ENCODE results near the gene CDK4.
"Not testable (repeated sequence)": the region's sequence is repeated elsewhere in the genome, so short reads cannot be mapped to it uniquely, and the experiment has no call there.

CDK4 gene

DNA sequence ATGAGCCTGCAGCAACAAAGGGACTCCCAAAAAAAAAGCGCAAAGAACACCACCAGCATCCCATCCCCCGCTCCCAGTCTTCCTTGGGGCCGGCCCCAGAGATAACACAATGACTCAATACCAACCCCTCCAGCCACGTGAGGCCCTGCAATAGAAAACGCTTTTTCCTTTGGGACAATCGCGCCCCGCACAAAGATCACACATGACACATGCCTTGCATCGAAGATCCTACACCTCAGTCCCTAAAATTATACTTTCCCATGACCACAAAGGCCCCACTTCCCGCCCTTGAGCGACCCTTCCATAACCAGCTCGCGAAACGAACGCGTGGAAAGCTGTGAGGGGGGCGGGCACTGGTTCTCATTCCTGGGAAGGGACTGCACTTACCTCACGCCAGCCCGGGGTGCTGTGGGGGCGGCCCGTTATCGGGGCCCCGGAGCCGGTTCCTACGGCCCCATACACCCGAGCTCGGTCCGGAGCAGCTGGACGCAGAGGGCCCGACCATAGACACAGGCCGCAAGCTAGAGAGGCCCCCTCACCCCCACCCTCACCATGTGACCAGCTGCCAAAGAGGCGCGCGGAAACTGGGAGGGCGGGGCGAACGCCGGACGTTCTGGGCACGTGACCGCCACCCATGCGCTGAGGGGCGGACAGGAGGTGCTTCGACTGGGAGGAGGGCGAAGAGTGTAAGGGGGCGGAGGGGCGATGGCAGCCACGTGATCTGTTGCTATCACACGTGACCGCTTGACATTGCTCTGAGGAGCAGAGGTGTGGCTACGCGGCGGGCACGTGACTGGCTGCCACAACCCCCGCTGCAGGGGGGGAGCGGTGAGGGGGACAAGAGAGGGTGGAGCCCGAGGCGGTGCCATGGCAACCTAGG, at the start of gene CDK4:
CDK4 (minus strand) TSS at position 523 of the 880 bp plus-strand sequence. CDS start 593 bp downstream, outside the sequence.
- DNase-seq, result peak; percentile 99

DNA sequence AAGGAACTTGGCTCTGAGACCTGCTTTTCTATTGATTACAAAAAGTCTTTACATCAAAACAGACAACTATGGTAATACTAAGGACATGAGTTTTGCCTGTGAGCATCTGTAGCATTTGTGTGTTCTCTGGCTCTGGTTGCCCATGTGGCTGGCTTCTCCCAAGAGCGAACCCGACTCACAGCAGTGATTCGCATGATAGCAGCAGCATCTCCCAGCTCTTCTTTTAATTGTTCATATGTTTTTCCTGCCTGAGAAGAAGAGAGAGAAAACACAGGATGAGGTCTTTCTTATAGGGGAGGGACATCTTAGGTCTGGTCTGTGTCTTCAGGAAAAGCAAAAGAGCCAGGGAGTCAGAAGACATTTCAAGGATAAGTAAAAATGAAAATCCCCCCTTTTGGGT, 48.9 kb upstream of the CDK4 start:
- DNase-seq, result no peak

DNA sequence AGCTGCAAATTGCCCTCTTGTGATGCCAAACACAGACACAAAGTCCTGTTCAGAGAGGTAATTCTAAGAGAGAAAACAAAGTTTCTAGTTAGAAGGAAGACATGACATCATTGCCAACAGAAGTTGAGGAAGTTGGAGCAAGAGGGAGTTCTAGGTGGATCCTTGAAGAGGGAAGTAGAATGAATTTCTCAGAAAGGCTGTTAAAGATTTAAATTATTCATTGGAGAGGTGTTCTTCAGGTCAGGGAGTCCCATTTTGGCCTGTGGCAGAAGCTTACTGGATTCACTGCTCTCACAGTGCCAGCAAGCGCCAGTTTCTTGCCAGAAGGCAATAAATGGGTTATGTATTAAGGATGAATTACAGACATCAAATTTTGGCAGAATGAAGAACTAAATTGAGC, 45.8 kb upstream of the CDK4 start:
- no peak for DNase-seq

DNA sequence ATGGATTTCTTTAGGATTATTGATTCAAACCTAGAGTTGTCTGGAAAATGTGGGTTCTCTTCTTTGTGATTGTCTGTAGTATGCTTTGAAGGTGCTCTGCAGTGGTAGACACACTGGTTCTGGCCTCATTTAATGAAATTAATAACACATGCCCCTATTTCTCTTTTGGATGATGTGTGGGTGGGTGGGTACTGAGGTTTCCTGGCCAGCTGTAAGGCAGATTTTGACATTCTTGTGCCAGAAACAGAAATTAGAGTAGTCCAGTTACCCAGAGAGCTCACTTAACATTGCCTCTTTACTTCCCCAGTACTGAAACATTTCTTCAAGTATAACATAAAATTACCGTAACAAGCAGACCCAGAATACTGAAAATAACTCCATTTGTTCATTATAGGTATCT, 44.9 kb upstream of the CDK4 start:
- DNase-seq, result no peak

DNA sequence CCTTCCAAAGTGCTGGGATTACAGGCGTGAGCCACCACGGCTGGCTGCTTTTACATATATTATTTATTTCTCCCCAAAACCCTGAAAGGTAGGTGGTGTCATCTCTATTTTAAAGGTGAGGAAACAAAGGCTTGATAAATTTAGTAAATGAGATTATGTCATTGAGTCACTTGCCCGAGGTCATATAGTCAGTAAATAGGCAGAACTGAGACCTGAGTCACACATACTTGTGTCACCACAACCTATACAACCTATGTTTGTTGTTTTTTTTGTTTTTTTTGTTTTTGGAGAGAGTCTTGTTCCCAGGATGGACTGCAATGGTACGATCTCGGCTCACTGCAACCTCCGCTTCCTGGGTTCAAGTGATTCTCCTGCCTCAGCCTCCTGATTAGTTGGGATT, 43.2 kb upstream of the CDK4 start:
- no peak for DNase-seq

DNA sequence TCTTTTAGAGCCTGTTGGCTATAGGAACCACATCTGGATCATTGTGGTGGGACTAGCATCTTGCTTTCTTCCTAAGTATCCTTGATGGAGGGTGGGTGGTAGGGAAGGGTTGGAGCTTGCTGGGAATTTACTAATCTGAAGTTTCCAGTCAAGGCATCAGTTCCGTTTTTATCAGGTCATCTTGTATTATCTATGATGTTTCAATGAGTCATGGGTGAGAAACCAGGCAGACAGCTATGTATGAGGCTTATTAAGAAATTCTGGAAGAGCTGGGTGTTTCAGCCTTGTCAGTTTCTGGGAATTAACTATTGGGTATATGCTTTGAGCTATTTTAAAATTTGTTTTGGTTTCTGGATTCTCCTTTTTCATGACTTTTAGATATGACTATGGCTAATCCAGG, 41.8 kb upstream of the CDK4 start:
- no peak for DNase-seq

DNA sequence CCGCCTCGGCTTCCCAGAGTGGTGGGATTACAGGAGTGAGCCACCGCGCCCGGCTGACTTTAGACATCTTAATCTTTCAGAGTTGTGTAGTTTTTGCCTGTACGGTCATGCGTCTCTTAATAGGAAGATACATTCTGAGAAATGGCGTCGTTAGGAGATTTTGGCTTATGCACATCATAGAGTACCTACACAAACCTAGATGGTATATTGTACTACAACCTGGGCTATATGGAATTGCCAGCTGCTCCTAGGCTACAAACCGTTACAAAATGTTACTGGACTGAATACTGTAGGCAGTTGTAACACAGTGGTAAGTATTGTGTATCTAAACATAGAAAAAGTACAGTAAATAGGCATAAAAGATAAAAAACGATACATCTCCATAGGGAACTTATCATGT, 31.8 kb upstream of the CDK4 start:
- DNase-seq, result no peak

DNA sequence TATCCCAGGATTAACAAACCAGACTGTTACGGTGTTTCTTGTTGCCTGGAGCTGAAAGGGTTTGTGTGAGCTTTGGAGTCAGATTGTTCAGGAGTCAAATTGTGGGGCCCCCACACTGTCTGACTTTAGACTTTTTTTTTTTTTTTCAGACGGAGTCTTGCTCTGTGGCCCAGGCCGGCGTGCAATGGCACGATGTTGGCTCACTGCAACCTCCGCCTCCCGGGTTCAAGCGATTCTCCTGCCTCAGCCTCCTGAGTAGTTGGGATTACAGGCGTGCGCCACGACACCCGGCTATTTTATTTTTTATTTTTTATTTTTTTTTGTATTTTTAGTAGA, 31.3 kb upstream of the CDK4 start:
- DNase-seq, result no peak

DNA sequence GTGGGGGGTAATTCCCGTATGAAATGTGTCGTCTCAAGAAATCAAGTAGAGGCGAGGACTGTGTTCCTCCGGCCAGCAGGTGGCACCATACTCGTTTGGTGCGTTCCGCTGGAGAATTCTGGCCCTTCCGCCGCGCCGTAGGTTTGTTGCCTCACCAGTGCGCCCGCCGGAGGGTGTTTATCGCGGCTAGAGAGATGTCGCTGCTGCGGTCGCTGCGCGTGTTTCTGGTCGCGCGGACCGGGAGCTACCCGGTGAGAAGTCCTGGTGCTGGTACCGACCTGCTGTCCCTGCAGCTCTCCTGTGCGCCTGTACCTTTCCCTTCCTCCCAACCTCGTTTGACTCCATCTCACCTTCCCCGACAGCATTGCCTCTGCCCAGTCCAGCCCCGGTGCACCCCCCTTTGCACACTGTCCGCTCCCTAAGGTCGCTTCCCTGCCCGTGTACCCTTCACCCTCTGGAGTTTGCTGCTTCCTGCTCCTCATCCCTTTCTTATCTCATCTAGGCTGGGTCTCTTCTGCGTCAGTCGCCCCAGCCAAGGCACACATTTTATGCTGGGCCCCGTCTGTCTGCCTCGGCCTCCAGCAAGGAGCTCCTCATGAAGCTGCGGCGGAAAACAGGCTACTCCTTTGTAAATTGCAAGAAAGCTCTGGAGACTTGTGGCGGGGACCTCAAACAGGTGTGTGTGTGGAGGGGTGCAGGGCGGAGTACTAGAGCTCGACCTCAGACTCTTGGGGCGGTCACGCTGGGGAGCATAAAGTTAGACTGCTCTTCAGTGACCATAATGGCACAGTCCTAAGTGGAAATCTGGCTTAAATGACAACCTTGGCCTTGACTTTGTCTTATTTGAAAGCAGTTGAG, 30.7 kb upstream of the CDK4 start, which contains the start of gene TSFM:
TSFM (plus strand) TSS at position 180 of the 858 bp plus-strand sequence; CDS start at position 195, 15 bp downstream.
- peak; percentile 99 for DNase-seq

DNA sequence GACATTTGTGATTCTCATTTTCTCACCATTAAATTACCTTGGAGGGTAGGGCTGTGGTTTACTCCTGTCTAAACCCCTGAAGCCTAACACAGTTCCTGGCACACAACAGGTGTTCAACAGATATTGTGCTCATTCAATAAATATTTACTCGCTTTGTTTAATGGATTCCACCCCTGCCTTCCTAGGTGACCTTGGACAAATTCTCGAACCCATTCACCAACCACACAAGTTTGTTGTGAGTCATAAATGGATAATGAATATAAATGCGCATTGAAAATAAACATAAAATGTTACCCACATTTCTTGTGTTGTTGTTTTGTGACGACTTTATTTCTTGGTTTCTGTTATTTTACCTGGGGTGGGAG, 30.1 kb upstream of the CDK4 start:
- DNase-seq, result no peak

DNA sequence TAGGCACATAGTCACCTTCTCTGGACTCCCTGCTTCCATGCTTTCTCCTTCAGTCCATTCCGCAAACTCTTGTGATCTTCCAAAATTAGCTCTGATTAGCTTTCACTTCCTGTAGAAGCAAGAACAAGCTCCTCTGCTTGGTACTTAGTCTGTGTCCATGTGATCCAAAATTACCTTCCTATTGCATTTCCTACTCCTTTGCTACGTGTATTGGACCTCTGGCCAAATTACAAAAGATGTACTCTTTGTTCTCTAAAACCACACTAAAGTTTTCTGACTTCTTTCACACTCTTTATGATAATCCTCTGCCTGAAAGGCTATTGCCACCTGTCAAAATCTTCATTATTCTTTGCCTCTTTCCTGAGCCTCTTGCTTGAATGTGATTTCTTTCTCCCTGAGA, 29.7 kb upstream of the CDK4 start:
- DNase-seq, result no peak

DNA sequence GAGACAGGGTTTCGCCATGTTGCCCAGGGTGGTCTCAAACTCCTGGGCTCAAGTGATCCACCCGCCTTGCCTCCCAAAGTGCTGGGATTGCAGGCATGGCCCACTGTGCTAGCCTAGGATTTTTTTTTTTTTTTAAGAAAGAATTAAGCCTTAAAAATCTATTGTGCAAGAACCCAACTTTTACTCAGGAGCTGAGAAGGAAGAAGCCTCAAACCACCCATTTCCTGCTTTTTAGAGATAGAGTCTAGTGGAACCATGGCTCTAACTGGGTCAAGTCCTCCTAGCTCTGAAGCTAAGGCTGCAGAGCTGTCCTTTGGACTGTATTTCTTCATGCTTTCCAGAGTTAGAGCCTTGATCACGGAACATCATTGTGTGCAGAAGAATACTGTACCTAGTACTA, 29.1 kb upstream of the CDK4 start:
- no peak for DNase-seq

DNA sequence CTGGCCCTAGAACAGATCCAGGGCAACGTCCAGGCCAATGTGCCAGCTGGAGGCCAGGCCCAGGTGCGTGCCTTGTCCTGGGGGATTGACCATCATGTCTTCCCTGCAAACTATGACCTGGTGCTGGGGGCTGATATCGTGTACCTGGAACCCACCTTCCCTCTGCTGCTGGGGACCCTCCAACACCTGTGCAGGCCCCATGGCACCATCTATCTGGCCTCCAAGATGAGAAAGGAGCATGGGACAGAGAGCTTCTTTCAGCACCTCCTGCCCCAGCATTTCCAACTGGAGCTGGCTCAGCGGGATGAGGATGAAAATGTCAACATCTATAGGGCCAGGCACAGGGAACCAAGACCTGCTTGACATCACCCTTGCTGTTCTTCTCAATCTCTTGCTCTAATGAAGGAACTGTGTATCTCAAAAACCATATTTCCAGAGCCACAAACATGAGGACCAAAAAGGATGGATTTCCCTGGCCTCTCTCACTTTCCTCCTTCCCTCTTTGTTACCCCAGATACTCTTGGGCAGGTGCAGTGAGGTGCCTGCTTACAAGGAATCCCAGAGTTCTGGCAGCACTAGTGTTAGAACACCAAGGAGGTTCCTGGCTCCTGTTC, 28.3 kb upstream of the CDK4 start:
- DNase-seq, result no peak

DNA sequence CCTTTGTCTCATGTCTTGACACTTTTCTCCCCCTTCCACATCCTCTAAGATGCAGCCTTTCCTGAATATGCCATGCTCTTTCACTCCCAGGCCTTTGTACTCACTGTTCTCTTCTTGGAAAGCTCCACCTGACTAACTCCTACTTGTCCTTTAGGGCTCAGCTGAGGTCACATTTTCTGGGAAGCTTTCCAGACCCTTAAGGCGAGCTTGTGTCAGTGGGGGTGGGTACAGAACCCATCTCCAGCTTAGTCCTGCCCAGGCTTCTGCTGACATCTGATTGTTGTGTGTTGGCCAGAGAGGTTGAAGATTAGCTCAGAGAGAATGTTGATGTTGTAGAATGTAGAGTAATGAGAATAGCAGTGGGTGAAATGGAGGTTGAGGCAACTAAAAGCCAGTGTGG, 27.6 kb upstream of the CDK4 start:
- DNase-seq, result no peak

DNA sequence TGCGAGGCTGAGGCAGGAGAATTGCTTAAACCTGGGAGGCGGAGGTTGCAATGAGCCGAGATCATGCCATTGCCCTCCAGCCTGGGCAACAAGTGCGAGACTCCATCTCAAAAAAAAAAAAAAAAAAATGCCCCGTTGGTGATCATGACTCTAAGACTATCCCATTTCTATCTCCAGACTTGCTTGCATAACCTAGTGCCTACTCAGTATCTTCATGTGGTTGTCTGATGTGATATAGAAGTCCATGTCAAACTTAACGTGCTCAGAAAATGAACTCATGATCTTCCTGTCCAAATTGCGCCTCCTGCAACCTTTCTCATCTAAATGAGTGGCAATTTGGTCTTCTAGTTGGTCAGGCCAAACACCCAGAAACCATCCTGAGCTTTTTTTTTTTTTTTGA, 25.8 kb upstream of the CDK4 start:
- DNase-seq, result no peak

DNA sequence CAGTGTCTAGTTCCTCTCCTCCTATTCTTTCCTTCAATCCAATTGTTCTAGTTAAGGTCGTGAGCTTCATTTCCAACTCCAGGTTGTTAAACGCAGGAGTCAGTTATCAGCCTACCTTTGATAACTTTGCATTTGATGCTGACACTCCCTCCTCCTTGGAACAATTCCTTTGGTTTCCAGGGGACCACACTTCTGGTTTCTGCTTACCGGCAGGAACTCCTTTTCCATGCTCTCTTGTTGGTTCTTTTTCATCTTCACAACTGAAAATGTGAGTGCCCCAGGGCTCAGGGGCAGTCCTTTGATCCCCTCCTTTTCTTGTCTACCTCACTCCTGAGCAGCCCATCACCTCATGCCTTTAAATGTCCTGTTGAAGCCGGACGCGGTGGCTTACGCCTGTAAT, 25.3 kb upstream of the CDK4 start:
- DNase-seq, result no peak

DNA sequence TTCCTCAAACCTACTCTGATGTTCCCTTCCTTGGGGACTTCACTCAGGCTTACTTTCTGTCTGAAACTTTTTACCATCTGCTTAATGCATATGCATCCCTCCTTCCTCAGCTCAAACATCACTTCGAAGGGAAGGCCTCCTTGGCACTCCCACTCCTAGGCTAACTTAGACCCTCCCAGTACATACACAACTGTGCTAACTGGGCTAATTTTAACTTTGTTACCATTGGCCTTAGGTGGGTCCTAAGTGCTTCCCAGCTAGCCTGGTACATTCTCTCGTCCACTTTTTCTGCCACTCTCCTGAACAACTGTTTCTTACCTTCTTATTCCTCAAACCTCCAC, 24.1 kb upstream of the CDK4 start:
- DNase-seq, result no peak

DNA sequence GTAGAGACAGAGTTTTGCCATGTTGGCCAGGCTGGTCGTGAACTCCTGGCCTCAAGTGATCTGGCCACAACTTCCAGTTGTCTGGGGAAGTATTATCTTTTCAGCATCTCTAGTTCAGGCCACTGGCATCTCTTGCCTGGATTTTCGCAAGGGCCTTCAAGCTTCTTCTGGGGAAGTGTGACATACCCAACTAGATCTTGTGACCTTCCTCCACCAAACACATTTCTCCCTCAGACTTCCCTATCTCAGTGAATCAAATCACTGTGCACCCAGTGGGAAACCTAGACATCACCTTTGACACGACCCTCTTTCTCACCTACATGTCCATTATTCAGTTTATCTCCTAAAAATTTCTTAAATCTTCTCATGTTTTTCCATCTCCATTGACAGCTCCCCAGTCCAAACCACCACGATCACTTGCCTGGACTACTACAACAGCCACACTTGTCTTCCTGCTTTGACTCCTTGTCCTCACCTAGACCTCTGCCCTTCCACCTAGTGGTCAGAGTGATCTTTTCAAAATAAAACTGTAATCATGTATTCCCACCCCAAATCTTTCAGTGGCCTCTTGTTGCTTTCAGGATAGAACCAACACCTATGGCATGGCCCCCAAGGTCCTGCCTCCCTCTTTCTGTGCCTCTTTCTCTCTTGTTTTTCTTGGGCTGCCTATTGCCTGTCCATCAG, 23.6 kb upstream of the CDK4 start:
- no peak for DNase-seq

DNA sequence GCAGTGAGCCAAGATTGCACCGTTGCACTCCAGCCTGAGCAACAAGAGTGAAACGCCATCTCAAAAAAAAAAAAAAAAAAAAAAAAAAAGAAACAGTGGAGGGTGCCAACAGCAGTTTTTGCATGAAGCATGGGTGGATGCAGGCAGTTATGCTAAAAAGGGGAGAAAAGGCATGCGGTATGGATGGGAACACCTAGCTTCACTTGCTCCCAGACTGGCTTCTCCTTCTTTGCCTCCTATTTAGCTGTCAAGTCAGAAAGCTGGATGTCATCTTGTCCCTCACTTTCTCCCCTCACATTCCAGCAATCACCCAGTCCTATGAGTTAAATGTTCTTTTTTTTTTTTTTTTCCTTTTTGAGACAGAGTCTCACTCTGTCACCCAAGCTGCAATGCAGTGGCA, 22.9 kb upstream of the CDK4 start:
- no peak for DNase-seq

DNA sequence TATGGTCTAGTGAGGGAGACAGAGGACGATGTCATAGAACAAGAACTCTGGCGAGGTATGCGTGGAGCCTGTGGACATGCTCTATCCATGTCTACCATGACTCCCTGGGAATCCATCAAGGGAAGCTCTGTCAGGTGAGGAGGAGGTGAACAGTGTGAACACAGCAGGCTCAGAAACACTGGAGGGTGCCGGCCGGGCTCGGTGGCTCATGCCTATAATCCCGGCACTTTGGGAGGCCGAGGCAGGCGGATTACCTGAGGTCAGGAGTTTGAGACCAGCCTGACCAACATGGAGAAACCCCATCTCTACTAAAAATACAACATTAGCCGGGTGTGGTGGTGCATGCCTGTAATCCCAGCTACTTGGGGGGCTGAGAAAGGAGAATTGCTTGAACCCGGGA, 22.5 kb upstream of the CDK4 start:
- DNase-seq, result not testable (repeated sequence)

DNA sequence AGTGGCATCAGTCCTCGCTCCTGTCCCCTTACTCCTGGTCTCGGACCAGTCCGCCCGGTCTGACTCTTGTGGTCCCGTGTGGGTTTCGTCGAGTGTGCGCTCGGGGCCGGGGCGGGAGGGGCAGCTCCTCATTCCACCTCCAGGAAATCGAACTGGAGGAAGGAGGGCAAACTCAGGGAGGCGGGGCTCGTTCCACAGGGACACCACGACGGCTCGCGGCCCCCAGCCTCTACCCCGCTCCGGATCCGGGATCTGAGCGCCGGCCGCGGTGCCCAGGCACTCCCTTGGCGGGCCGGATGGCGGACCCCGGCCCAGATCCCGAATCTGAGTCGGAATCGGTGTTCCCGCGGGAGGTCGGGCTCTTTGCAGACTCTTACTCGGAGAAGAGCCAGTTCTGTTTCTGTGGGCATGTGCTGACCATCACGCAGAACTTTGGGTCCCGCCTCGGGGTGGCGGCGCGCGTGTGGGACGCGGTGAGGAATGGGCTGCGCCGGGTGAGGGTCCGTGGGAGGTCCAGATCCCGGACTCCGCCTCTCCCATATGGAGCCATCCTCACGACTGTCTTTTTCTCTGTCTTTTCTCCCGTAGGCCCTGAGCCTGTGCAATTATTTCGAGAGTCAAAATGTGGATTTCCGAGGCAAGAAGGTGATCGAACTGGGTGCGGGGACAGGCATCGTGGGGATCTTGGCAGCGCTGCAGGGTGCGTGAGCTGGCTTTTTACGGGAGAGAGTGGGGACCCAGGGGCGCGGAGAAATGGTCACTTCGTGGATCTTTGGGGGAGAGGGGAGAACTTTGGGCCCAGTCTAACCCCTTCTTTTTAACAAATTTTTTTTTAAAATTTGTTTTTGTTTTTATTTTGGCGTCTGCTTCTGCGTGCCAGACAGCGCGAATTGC, 20.6 kb upstream of the CDK4 start, which contains the start of gene EEF1AKMT3:
EEF1AKMT3 (plus strand) TSS at position 186 of the 894 bp plus-strand sequence; CDS start at position 297, 111 bp downstream.
- peak; percentile 72 for DNase-seq

DNA sequence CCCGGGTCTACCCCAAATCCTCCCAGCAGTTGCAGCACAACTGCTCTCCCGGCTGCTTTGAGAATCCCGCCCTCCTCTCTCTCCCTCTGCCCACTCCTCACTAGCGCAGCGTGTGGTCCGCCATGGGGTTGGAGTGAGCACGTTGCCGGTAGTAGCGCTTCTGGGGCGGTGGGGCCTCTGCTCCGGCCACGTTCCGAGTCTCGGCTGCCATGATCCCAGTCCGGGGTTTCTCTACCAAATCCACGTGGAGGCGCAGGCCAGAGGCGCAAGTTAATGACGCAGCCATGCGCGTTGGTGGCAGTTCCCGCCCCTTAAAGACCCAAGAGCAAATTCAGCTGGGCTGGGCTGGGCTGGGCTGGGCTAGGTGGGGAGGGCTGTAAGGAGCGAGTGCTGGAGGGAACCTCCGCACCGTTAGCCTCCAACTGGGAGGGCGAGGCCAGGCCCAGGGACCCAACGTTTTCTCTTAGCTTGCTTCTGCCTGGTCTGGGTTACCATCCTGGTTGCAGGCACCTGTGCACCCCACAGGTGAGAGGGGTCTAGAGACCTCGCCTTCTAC, 19.8 kb upstream of the CDK4 start, which contains the start of gene METTL1:
METTL1 (minus strand) TSS at position 233 of the 556 bp plus-strand sequence; CDS start at position 211, 22 bp downstream.
- DNase-seq, result peak; percentile 98

Data from eye (tissue), 1 donor.